HepG2 (cell line): ENCODE data around the gene PACS2. TPM values are rescaled to one million over a fixed set of nuclear protein-coding genes. Genes with fewer than 3 reads are reported as not detected.

Source experiments
- ATAC-seq: fragments of 200-7000 bp; cut with Tn5 transposase; 3 replicates; pipeline ENCODE4 v1.9.1; 2020; ENCODE audit warnings: mild to moderate bottlenecking, moderate library complexity
- BruUV-seq: library from RNA; stranded (reverse); fragments of 400-500 nt; replicated peaks from 2 replicates; lab custom pipeline; 2021; lab: Mats Ljungman, UMichigan
- CTCF ChIA-PET: fragments of 300-600 bp; formaldehyde crosslinking; extraction: SDS; loops from one replicate; lab custom pipeline; 2021; ENCODE audit warnings: low total read pairs, inconsistent platforms, low intra/inter-chr PET ratio; lab: Yijun Ruan, JAX
- POLR2A ChIA-PET: fragments of 350-600 bp; sonication (Branson Sonifier 250); formaldehyde crosslinking; loops from one replicate; lab custom pipeline; 2020; ENCODE audit warnings: antibody characterized with exemption, inconsistent platforms; lab: Yijun Ruan, JAX
- DNase-seq: peaks from one replicate; pipeline ENCODE4 v3.0.0-alpha.2; 2015; ENCODE audit warnings: low spot score
- FAIRE-seq: peaks from 3 replicates; lab custom pipeline; 2011; peaks lifted over from hg19 to GRCh38; lab: Jason Lieb, UNC
- H2AFZ ChIP-seq: one replicate; pipeline ENCODE4 v1.6.1; 2011; ENCODE audit warnings: low read length, inconsistent platforms
- H3K27ac ChIP-seq: fragments of 300-600 bp; 3 replicates; pipeline ENCODE4 v1.8.0; 2011; ENCODE audit warnings: mixed run types, mild to moderate bottlenecking, mixed read lengths, low read length, inconsistent platforms; ENCODE audit not compliant: insufficient read depth; ENCODE audit errors: extremely low read length
- H3K27me3 ChIP-seq, 2 experiments: fragments of 200-600 bp in 1 of 2; 2 replicates in 1 of 2; 3 replicates in 1 of 2; pipeline versions ENCODE4 v1.6.0 to v1.8.0; 2011; ENCODE audit warnings: low read length in 2 of 2, mild to moderate bottlenecking in 2 of 2, moderate library complexity in 2 of 2, inconsistent platforms in 1 of 2; ENCODE audit not compliant: insufficient read depth in 2 of 2, control insufficient read depth in 1 of 2
- H3K36me3 ChIP-seq, 2 experiments: fragments of 200-600 bp in 1 of 2; replicated peaks in 1 of 2; 2 replicates in 1 of 2; 3 replicates in 1 of 2; pipeline versions ENCODE4 v1.5.1 to v1.8.0; 2011; ENCODE audit warnings: low read length in 2 of 2, inconsistent platforms in 1 of 2; ENCODE audit not compliant: insufficient read depth in 2 of 2, control insufficient read depth in 1 of 2
- H3K4me1 ChIP-seq: 2 replicates; pipeline ENCODE4 v1.5.1; 2012; ENCODE audit warnings: low read length, inconsistent platforms; ENCODE audit not compliant: insufficient read depth
- H3K4me2 ChIP-seq: 2 replicates; pipeline ENCODE4 v1.6.0; 2011; ENCODE audit warnings: low read depth, low read length, inconsistent platforms
- H3K4me3 ChIP-seq, 3 experiments: fragments of 200-600 bp in 1 of 3; sonication (generic), shearing (Covaris generic) in 1 of 3; replicated peaks in 1 of 3; 2 replicates each; pipeline ENCODE4 v1.5.1; 2011 to 2016; ENCODE audit warnings: low read length in 3 of 3, inconsistent platforms in 2 of 3, low read depth in 2 of 3, mild to moderate bottlenecking in 2 of 3, control low read depth in 1 of 3, mixed read lengths in 1 of 3; ENCODE audit not compliant: insufficient read depth in 1 of 3
- H3K79me2 ChIP-seq: one replicate; pipeline ENCODE4 v1.6.1; 2011; ENCODE audit warnings: low read length, inconsistent platforms; ENCODE audit not compliant: insufficient read depth
- H3K9ac ChIP-seq: 2 replicates; pipeline ENCODE4 v1.6.0; 2011; ENCODE audit warnings: mild to moderate bottlenecking, low read depth, low read length, inconsistent platforms; ENCODE audit not compliant: insufficient read depth
- H3K9me3 ChIP-seq: 2 replicates; pipeline ENCODE4 v1.5.1; 2012; ENCODE audit warnings: mild to moderate bottlenecking, low read length
- H4K20me1 ChIP-seq: 2 replicates; pipeline ENCODE4 v1.6.0; 2011; ENCODE audit warnings: inconsistent platforms, mild to moderate bottlenecking, low read length, moderate library complexity; ENCODE audit not compliant: insufficient read depth
- AGO1 ChIP-seq: fragments of 200-400 bp; formaldehyde crosslinking; IDR thresholded peaks from 2 replicates; pipeline ENCODE4 v1.6.1; 2017; ENCODE audit warnings: mild to moderate bottlenecking, low read depth, low read length, moderate library complexity; ENCODE audit not compliant: poor library complexity, severe bottlenecking
- FOSL1 ChIP-seq: sonication (generic); formaldehyde crosslinking; IDR thresholded peaks from 2 replicates; pipeline ENCODE4 v1.9.0; 2021; ENCODE audit warnings: missing genetic modification reagents, borderline replicate concordance
- HMG20B ChIP-seq: conservative IDR thresholded peaks from 2 replicates; pipeline ENCODE4 v1.6.1; 2016; ENCODE audit warnings: missing genetic modification reagents, missing compliant biosample characterization
- HNF4G ChIP-seq, 2 experiments: sonication (generic) in 1 of 2; formaldehyde crosslinking in 1 of 2; IDR thresholded peaks; 2 replicates each; pipeline versions ENCODE4 v1.4.0 to v1.6.1; 2011 to 2020; ENCODE audit warnings: borderline replicate concordance in 2 of 2, low read depth in 2 of 2, mild to moderate bottlenecking in 2 of 2, low read length in 1 of 2, missing genetic modification reagents in 1 of 2, moderate library complexity in 1 of 2
- SCMH1 ChIP-seq: sonication (generic); formaldehyde crosslinking; IDR thresholded peaks from 2 replicates; pipeline ENCODE4 v1.9.0; 2021; ENCODE audit warnings: missing genetic modification reagents, mild to moderate bottlenecking, borderline replicate concordance
- ZNF558 ChIP-seq: sonication (generic); formaldehyde crosslinking; IDR thresholded peaks from 2 replicates; pipeline ENCODE4 v1.9.0; 2022; ENCODE audit warnings: mild to moderate bottlenecking, missing genetic modification reagents, borderline replicate concordance
- ZNF644 ChIP-seq: IDR thresholded peaks from 2 replicates; pipeline ENCODE4 v1.6.1; 2016; ENCODE audit warnings: low read depth
- WGBS: methylation state at CpG from one replicate; pipeline ENCODE4 v1.1.6; 2017; ENCODE audit warnings: low lambda C conversion rate; 5-methylcytosine and 5-hydroxymethylcytosine counted together
- in situ Hi-C: cut with HindIII; loops from 2 replicates; pipeline ENCODE4 v1.10.0; 2017; ENCODE audit warnings: low pct_unique_long_range_greater_than_20kb; ENCODE audit not compliant: extremely low pct_ligation_motif_present
- intact Hi-C: fragments of 100-400 bp; cut with micrococcal nuclease; formaldehyde crosslinking; loops from one replicate; pipeline ENCODE4 v1.10.0; 2022; ENCODE audit not compliant: unreplicated experiment
- polyA plus RNA-seq, 8 experiments: library from polyadenylated mRNA; depleted of rRNA in 3 of 8; stranded (reverse) in 7 of 8; unstranded in 1 of 8; fragments of >200 nt; fragmentation: Illumina TruSeq in 4 of 8; extraction: Trizol in 4 of 8; gene quantifications; 2 replicates each; pipeline versions ENCODE4 v1.2.1 to v1.2.3, GENCODE V29; 2011 to 2016; ENCODE audit warnings: low read depth in 4 of 8, missing spikeins in 1 of 8, mixed read lengths in 1 of 8; ENCODE audit not compliant: insufficient read depth in 1 of 8
- total RNA-seq, 5 experiments: library from RNA; depleted of rRNA; stranded (reverse); fragments of >200 nt; fragmentation: Illumina TruSeq; extraction: Trizol; gene quantifications; 2 replicates each; pipeline ENCODE4 v1.2.3, GENCODE V29; 2016; ENCODE audit warnings: low read depth in 1 of 5

The PACS2 gene
- total and polyA plus RNA-seq, 2 of the 13 experiments (the other 11 are each of a cell fraction or from before 2014, with no cell fraction given): 23.6 to 27.6 TPM

- H3K4me2 ChIP-seq: no peak overlapping the region
- in situ Hi-C loops (no loop called here), intact Hi-C loops (no loop called here)
- POLR2A ChIA-PET: no interaction called here
- H3K27ac ChIP-seq: no peak overlapping the region
- FAIRE-seq: no peak
- H3K27me3 ChIP-seq: no peaks in the 10 kb centered on the region
- 97% methylated on average over 15 of the region's 15 CpGs for WGBS
- H2AFZ ChIP-seq: no peak overlapping the region
- no peak for TF ChIP-seq HNF4G (IDR thresholded peaks at IDR 0.05; ENCODE audit: borderline replicate concordance, low read depth, low read length)
- TF ChIP-seq HNF4G (CRISPR knock-in tag; IDR thresholded peaks at IDR 0.05; ENCODE audit: borderline replicate concordance, low read depth): no peak
- TF ChIP-seq SCMH1 (CRISPR knock-in tag): no peak
- no peaks in the 10 kb centered on the region for H3K9me3 ChIP-seq
- peaks cover 13% of the 10 kb centered on the region for H3K79me2 ChIP-seq
- BruUV-seq: no TSS peak
- no peak overlapping the region for H3K4me3 ChIP-seq
- peaks cover 10% of the 10 kb centered on the region; the same call in 1 of the 2 replicates for H4K20me1 ChIP-seq
- CTCF ChIA-PET: no interaction called here
- H3K4me1 ChIP-seq: peaks cover 24% of the 10 kb centered on the region
- no peak for ATAC-seq
- no peak overlapping the region for H3K9ac ChIP-seq
- no peak for DNase-seq
- H3K36me3 ChIP-seq: no peaks in the 10 kb centered on the region
Observed at GRCh38 chr14:105328678-105329390, 14.3 kb downstream of the PACS2 start.

GRCh38 chr14:105329411-105330150, 15.0 kb downstream of the PACS2 start:
- no peak for ATAC-seq
- H3K4me2 ChIP-seq: no peak overlapping the region
- TF ChIP-seq ZNF558 (CRISPR knock-in tag) (no peak), FOSL1 (CRISPR knock-in tag) (no peak), AGO1 (no peak), HMG20B (CRISPR knock-in tag) (no peak), ZNF644 (no peak)
- no peak for DNase-seq
- H3K9ac ChIP-seq: no peak overlapping the region
- in situ Hi-C loops (no loop called here), intact Hi-C loops (no loop called here)
- H4K20me1 ChIP-seq: peaks cover 10% of the 10 kb centered on the region; the same call in 1 of the 2 replicates
- no peak for FAIRE-seq
- no peak overlapping the region for H3K4me3 ChIP-seq
- no peak overlapping the region for H3K27ac ChIP-seq
- CTCF ChIA-PET: no interaction called here
- H3K4me1 ChIP-seq: peaks cover 23% of the 10 kb centered on the region
- no TSS peak for BruUV-seq
- H3K79me2 ChIP-seq: peaks cover 7% of the 10 kb centered on the region
- no peaks in the 10 kb centered on the region for H3K36me3 ChIP-seq
- H3K27me3 ChIP-seq: no peaks in the 10 kb centered on the region
- no peaks in the 10 kb centered on the region for H3K9me3 ChIP-seq
- H2AFZ ChIP-seq: no peak overlapping the region
- 91% methylated on average over 10 of the region's 17 CpGs for WGBS
- POLR2A ChIA-PET: no interaction called here
